ENCODE results near the gene TEX36.

TEX36 gene

DNA sequence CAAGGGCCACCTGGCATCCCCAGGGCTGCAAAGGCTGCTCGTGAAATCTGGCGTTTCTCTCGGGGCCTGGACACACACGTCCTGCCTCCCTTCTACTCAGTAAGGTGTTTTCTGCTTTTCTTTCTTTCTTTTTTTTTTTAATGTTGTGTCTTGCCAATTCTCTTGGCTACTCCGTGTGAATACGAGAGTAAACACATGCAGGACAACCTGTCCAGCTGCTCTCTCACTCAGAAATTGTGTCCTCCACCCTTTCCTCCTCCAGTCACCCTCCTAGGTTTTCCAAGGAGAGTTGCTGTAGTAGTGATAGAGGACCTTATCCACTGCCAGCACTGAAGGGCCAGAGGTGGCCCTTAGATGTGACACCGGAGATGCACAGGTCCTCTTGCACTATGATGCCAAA lies 858 bp upstream of the TEX36 start:
- TF ChIP-seq SIN3A (IDR thresholded peaks at IDR 0.05; ENCODE audit: borderline replicate concordance, insufficient read depth, low read length) (no peak), FOXP2 (optimal IDR thresholded peaks at IDR 0.05; ENCODE audit: borderline replicate concordance, extremely low read depth, extremely low read length, insufficient read depth) (no peak), TAF1 (IDR thresholded peaks at IDR 0.05; ENCODE audit: borderline replicate concordance, insufficient read depth, low read length) (no peak), POLR2AphosphoS5 (IDR thresholded peaks at IDR 0.05; ENCODE audit: low read depth, low read length) (no peak)
- TF ChIP-seq, protein P1, sequence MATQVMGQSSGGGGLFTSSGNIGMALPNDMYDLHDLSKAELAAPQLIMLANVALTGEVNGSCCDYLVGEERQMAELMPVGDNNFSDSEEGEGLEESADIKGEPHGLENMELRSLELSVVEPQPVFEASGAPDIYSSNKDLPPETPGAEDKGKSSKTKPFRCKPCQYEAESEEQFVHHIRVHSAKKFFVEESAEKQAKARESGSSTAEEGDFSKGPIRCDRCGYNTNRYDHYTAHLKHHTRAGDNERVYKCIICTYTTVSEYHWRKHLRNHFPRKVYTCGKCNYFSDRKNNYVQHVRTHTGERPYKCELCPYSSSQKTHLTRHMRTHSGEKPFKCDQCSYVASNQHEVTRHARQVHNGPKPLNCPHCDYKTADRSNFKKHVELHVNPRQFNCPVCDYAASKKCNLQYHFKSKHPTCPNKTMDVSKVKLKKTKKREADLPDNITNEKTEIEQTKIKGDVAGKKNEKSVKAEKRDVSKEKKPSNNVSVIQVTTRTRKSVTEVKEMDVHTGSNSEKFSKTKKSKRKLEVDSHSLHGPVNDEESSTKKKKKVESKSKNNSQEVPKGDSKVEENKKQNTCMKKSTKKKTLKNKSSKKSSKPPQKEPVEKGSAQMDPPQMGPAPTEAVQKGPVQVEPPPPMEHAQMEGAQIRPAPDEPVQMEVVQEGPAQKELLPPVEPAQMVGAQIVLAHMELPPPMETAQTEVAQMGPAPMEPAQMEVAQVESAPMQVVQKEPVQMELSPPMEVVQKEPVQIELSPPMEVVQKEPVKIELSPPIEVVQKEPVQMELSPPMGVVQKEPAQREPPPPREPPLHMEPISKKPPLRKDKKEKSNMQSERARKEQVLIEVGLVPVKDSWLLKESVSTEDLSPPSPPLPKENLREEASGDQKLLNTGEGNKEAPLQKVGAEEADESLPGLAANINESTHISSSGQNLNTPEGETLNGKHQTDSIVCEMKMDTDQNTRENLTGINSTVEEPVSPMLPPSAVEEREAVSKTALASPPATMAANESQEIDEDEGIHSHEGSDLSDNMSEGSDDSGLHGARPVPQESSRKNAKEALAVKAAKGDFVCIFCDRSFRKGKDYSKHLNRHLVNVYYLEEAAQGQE (IDR thresholded peaks at IDR 0.05; ENCODE audit: insufficient read depth in 1 of 2, low read depth in 2 of 2, low read length in 2 of 2): no peak

DNA sequence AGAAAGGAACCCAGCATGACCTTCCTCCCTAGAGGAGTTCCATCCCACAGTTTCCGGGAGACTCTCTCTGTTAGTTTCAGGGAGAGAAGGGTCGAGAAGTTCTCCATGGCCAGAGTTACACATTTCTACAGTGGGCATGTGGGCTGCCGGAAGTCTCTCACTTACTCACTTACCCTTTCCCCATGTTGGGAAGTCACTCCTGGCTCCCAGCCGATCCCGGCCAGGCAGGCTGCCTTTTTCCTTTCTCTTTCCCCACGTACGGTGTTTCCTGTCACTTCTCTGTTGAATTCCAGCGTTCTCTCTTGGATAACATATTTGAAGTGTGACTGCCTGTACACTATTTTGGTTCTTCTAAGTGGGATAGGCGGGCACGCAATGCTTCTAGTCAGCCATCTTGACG lies 3.5 kb downstream of the TEX36 start:
- TF ChIP-seq TAF1 (IDR thresholded peaks at IDR 0.05; ENCODE audit: borderline replicate concordance, insufficient read depth, low read length): no peak
- TF ChIP-seq, protein P1 (IDR thresholded peaks at IDR 0.05; ENCODE audit: insufficient read depth in 1 of 2, low read depth in 2 of 2, low read length in 2 of 2): no peak
- no peak for TF ChIP-seq POLR2AphosphoS5 (IDR thresholded peaks at IDR 0.05; ENCODE audit: low read depth, low read length)
- no peak for TF ChIP-seq FOXP2 (optimal IDR thresholded peaks at IDR 0.05; ENCODE audit: borderline replicate concordance, extremely low read depth, extremely low read length, insufficient read depth)
- TF ChIP-seq SIN3A (IDR thresholded peaks at IDR 0.05; ENCODE audit: borderline replicate concordance, insufficient read depth, low read length): no peak

DNA sequence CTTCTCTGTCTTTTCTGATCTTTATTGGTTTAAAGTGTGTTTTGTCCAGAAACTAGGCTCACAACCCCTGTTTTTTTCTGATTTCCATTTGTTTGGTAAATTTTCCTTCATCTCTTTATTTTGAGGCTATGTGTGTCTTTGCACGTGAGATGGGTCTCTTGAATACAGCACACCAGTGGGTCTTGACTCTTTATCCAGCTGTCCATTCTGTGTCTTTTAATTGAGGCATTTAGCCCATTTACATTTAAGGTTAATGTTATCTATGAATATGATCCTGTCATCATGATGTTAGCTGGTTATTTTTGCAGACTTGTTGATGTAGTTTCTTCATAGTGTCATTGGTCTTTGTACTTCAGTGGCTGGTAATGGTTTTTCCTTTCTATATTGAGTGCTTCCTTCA lies 10.1 kb downstream of the TEX36 start:
- TF ChIP-seq TAF1 (IDR thresholded peaks at IDR 0.05; ENCODE audit: borderline replicate concordance, insufficient read depth, low read length): no peak
- TF ChIP-seq POLR2AphosphoS5 (IDR thresholded peaks at IDR 0.05; ENCODE audit: low read depth, low read length): no peak
- TF ChIP-seq, protein P1 (IDR thresholded peaks at IDR 0.05; ENCODE audit: insufficient read depth in 1 of 2, low read depth in 2 of 2, low read length in 2 of 2): no peak
- TF ChIP-seq SIN3A (IDR thresholded peaks at IDR 0.05; ENCODE audit: borderline replicate concordance, insufficient read depth, low read length): no peak
- TF ChIP-seq FOXP2 (optimal IDR thresholded peaks at IDR 0.05; ENCODE audit: borderline replicate concordance, extremely low read depth, extremely low read length, insufficient read depth): no peak

DNA sequence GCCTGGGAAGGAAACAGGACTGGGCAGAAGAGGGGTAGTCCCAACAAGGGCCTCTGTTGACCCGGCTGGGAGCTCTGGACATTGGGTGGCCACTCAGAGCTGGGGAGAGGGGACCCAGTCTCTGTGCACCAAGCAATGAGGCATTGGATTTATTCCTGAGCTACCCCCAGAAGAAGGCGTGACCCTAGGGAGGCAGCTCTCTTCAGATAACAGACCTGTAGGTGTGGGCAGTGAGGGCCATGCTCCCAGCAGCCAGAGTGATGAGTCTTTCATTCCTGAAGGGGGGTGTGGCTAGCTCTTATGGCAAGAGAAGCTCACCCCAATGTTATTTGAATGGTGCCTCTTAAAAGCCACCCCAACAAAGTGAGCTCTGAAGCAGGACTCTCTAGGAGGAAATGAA lies 20.4 kb downstream of the TEX36 start:
- TF ChIP-seq TAF1 (IDR thresholded peaks at IDR 0.05; ENCODE audit: borderline replicate concordance, insufficient read depth, low read length) (no peak), FOXP2 (optimal IDR thresholded peaks at IDR 0.05; ENCODE audit: borderline replicate concordance, extremely low read depth, extremely low read length, insufficient read depth) (no peak), POLR2AphosphoS5 (IDR thresholded peaks at IDR 0.05; ENCODE audit: low read depth, low read length) (no peak), SIN3A (IDR thresholded peaks at IDR 0.05; ENCODE audit: borderline replicate concordance, insufficient read depth, low read length) (no peak)
- TF ChIP-seq, protein P1 (IDR thresholded peaks at IDR 0.05; ENCODE audit: insufficient read depth in 1 of 2, low read depth in 2 of 2, low read length in 2 of 2): no peak

Data from PFSK-1 (cell line).